T-helper 2 cell treated with Interferon-gamma antibody and Interleukin-4, amounts not matched to agents 5 μg/mL and 100 μg/mL, for 36 hours (primary cell): ENCODE results near the gene TMEM190.
"Not testable (repeated sequence)": the region's sequence is repeated elsewhere in the genome, so short reads cannot be mapped to it uniquely, and the experiment has no call there.

Experiments
- DNase-seq: peaks from one replicate; pipeline ENCODE4 v3.0.0; 2021; ENCODE audit warnings: low spot score
- H3K27ac Mint-ChIP-seq: one replicate; pipeline ENCODE4 v1.8.0; 2021; ENCODE audit warnings: mild to moderate bottlenecking, mixed read lengths
- H3K27me3 Mint-ChIP-seq: one replicate; pipeline ENCODE4 v1.8.0; 2021; ENCODE audit warnings: low read depth, mixed read lengths
- H3K36me3 Mint-ChIP-seq: one replicate; pipeline ENCODE4 v1.8.0; 2021; ENCODE audit warnings: low read depth, mixed read lengths
- H3K4me1 Mint-ChIP-seq: one replicate; pipeline ENCODE4 v1.8.0; 2021; ENCODE audit warnings: low read depth, mixed read lengths
- H3K4me3 Mint-ChIP-seq: one replicate; pipeline ENCODE4 v1.8.0; 2022; ENCODE audit warnings: mild to moderate bottlenecking, moderate library complexity, mixed read lengths
- H3K9me3 Mint-ChIP-seq: one replicate; pipeline ENCODE4 v1.8.0; 2021; ENCODE audit warnings: mixed read lengths

The TMEM190 gene

GRCh38 chr19:55386493-55386971 lies 9.9 kb downstream of the TMEM190 start:
- Mint-ChIP-seq H3K27me3 (no peaks in the 10 kb centered on the region), H3K4me3 (peak overlapping the region; percentile 99), H3K27ac (peak overlapping the region; percentile 98), H3K4me1 (peaks cover 41% of the 10 kb centered on the region), H3K9me3 (no peaks in the 10 kb centered on the region), H3K36me3 (peaks cover 59% of the 10 kb centered on the region)
- DNase-seq, result peak; percentile 39

- no peak for DNase-seq
- Mint-ChIP-seq H3K9me3 (no peaks in the 10 kb centered on the region), H3K4me3 (peak overlapping the region; percentile 99), H3K36me3 (peaks cover 54% of the 10 kb centered on the region), H3K27ac (peak overlapping the region; percentile 41), H3K27me3 (no peaks in the 10 kb centered on the region), H3K4me1 (peaks cover 32% of the 10 kb centered on the region)
These were observed 11.3 kb downstream of the TMEM190 start for GRCh38 chr19:55387736-55388497.

GRCh38 chr19:55389386-55390317 lies 13.0 kb downstream of the TMEM190 start:
- Mint-ChIP-seq H3K27me3 (no peaks in the 10 kb centered on the region), H3K27ac (no peak overlapping the region), H3K36me3 (peaks cover 54% of the 10 kb centered on the region), H3K4me1 (peaks cover 25% of the 10 kb centered on the region), H3K4me3 (peak overlapping the region; percentile 28), H3K9me3 (no peaks in the 10 kb centered on the region)
- DNase-seq, result no peak

GRCh38 chr19:55390461-55390880 lies 13.8 kb downstream of the TMEM190 start:
- Mint-ChIP-seq H3K27ac (peak overlapping the region; percentile 38), H3K4me1 (peaks cover 20% of the 10 kb centered on the region), H3K27me3 (no peaks in the 10 kb centered on the region), H3K4me3 (no peak overlapping the region), H3K36me3 (peaks cover 52% of the 10 kb centered on the region), H3K9me3 (no peaks in the 10 kb centered on the region)
- no peak for DNase-seq

- H3K4me3 Mint-ChIP-seq, result no peak overlapping the region
- H3K27me3 Mint-ChIP-seq, result no peaks in the 10 kb centered on the region
- DNase-seq, result no peak
- H3K27ac Mint-ChIP-seq, result no peak overlapping the region
- H3K4me1 Mint-ChIP-seq, result peaks cover 20% of the 10 kb centered on the region
- peaks cover 45% of the 10 kb centered on the region for H3K36me3 Mint-ChIP-seq
- H3K9me3 Mint-ChIP-seq, result no peaks in the 10 kb centered on the region
These were observed 14.6 kb downstream of the TMEM190 start for GRCh38 chr19:55391191-55391670.

GRCh38 chr19:55391702-55392615 lies 15.3 kb downstream of the TMEM190 start:
- H3K9me3 Mint-ChIP-seq, result no peaks in the 10 kb centered on the region
- DNase-seq, result no peak
- peak overlapping the region; percentile 31 for H3K27ac Mint-ChIP-seq
- no peaks in the 10 kb centered on the region for H3K27me3 Mint-ChIP-seq
- peaks cover 17% of the 10 kb centered on the region for H3K4me1 Mint-ChIP-seq
- no peak overlapping the region for H3K4me3 Mint-ChIP-seq
- H3K36me3 Mint-ChIP-seq, result peaks cover 38% of the 10 kb centered on the region

- H3K27me3 Mint-ChIP-seq, result no peaks in the 10 kb centered on the region
- peaks cover 14% of the 10 kb centered on the region for H3K4me1 Mint-ChIP-seq
- DNase-seq, result no peak
- H3K27ac Mint-ChIP-seq, result peak overlapping the region; percentile 8
- no peaks in the 10 kb centered on the region for H3K9me3 Mint-ChIP-seq
- no peak overlapping the region for H3K4me3 Mint-ChIP-seq
- peaks cover 28% of the 10 kb centered on the region for H3K36me3 Mint-ChIP-seq
These were observed 16.5 kb downstream of the TMEM190 start for GRCh38 chr19:55392820-55393761.

GRCh38 chr19:55398200-55398925 lies 21.7 kb downstream of the TMEM190 start:
- no peaks in the 10 kb centered on the region for H3K27me3 Mint-ChIP-seq
- H3K27ac Mint-ChIP-seq, result peak overlapping the region; percentile 74
- no peaks in the 10 kb centered on the region for H3K9me3 Mint-ChIP-seq
- peaks cover 14% of the 10 kb centered on the region for H3K4me1 Mint-ChIP-seq
- H3K4me3 Mint-ChIP-seq, result peak overlapping the region; percentile 7
- DNase-seq, result no peak
- peaks cover 32% of the 10 kb centered on the region for H3K36me3 Mint-ChIP-seq

GRCh38 chr19:55400281-55401087 lies 23.9 kb downstream of the TMEM190 start:
- no peaks in the 10 kb centered on the region for H3K27me3 Mint-ChIP-seq
- H3K36me3 Mint-ChIP-seq, result peaks cover 38% of the 10 kb centered on the region
- no peak overlapping the region for H3K27ac Mint-ChIP-seq
- no peak for DNase-seq
- H3K4me3 Mint-ChIP-seq, result no peak overlapping the region
- H3K4me1 Mint-ChIP-seq, result peaks cover 15% of the 10 kb centered on the region
- no peaks in the 10 kb centered on the region for H3K9me3 Mint-ChIP-seq

- H3K27me3 Mint-ChIP-seq, H3K4me3 Mint-ChIP-seq, H3K27ac Mint-ChIP-seq, H3K9me3 Mint-ChIP-seq, DNase-seq: not testable (repeated sequence)
- Mint-ChIP-seq H3K36me3 (peaks cover 47% of the 10 kb centered on the region), H3K4me1 (peaks cover 23% of the 10 kb centered on the region)
These were observed 24.8 kb downstream of the TMEM190 start for GRCh38 chr19:55401390-55401789.

GRCh38 chr19:55402509-55402908 lies 25.9 kb downstream of the TMEM190 start:
- Mint-ChIP-seq H3K9me3 (no peaks in the 10 kb centered on the region), H3K4me3 (no peak overlapping the region), H3K27ac (no peak overlapping the region), H3K4me1 (peaks cover 26% of the 10 kb centered on the region), H3K27me3 (no peaks in the 10 kb centered on the region), H3K36me3 (peaks cover 52% of the 10 kb centered on the region)
- no peak for DNase-seq
